Measurements from ENCODE around the gene ADAMTS9.

- TF ChIP-seq CTCF (IDR thresholded peaks at IDR 0.05) (no peak), POLR2A (IDR thresholded peaks at IDR 0.05) (no peak), POLR2AphosphoS5 (IDR thresholded peaks at IDR 0.05) (no peak)
These were observed 68.6 kb downstream of the ADAMTS9 start for GRCh38 chr3:64619216-64619615.

Data from upper lobe of left lung (tissue), 4 donors.